ENCODE results near the gene PLA2G4F.

GRCh38 chr15:42120285-42120684 lies 36.2 kb downstream of the PLA2G4F start:
- TF ChIP-seq POLR2A (IDR thresholded peaks at IDR 0.05) = no peak
- no peak for TF ChIP-seq CTCF (IDR thresholded peaks at IDR 0.05)
